HFFc6 (cell line): ENCODE data around the gene ZFAND6. TPM values are rescaled to one million over a fixed set of nuclear protein-coding genes. Genes with fewer than 3 reads are reported as not detected.
A peak's percentile ranks its signal among the peaks of the same experiment; 100 is the strongest.

ENCODE experiments used
- DNase-seq: peaks from one replicate; pipeline ENCODE4 v3.0.0-alpha.2; 2018
- H3K27ac Mint-ChIP-seq: 2 replicates; pipeline ENCODE4 v1.8.0; 2020; ENCODE audit warnings: mild to moderate bottlenecking, mixed read lengths
- H3K27me3 Mint-ChIP-seq: 2 replicates; pipeline ENCODE4 v1.8.0; 2021; ENCODE audit warnings: mild to moderate bottlenecking, moderate library complexity, mixed read lengths; ENCODE audit not compliant: insufficient read depth
- H3K36me3 Mint-ChIP-seq: 2 replicates; pipeline ENCODE4 v1.8.0; 2021; ENCODE audit warnings: low read depth, mixed read lengths
- H3K4me1 Mint-ChIP-seq: 2 replicates; pipeline ENCODE4 v1.8.0; 2020; ENCODE audit warnings: low read depth, mixed read lengths
- H3K4me3 Mint-ChIP-seq: 2 replicates; pipeline ENCODE4 v1.8.0; 2020; ENCODE audit warnings: mild to moderate bottlenecking, moderate library complexity, mixed read lengths
- H3K9me3 Mint-ChIP-seq: 2 replicates; pipeline ENCODE4 v1.8.0; 2020; ENCODE audit warnings: mild to moderate bottlenecking, mixed read lengths
- total RNA-seq, 6 experiments: library from RNA; stranded (reverse); fragmentation: NEBNext Ultra II Directional; extraction: Animal tissue kit (Norgen Biotek cat#: 25700); gene quantifications; 2 replicates in 1 of 6; 3 replicates in 5 of 6; pipeline ENCODE4 v1.2.3, GENCODE V29; 2021
- TF ChIP-seq, protein P1 (sequence below): fragments of 200-600 bp; sonication (generic); IDR thresholded peaks from 2 replicates; pipeline ENCODE4 v1.5.0; 2021; ENCODE audit warnings: antibody characterized with exemption, mild to moderate bottlenecking

ZFAND6 gene
- total RNA-seq, 6 experiments from 2014 or later: 49.0 to 62.6 (median 57.6) TPM

DNA sequence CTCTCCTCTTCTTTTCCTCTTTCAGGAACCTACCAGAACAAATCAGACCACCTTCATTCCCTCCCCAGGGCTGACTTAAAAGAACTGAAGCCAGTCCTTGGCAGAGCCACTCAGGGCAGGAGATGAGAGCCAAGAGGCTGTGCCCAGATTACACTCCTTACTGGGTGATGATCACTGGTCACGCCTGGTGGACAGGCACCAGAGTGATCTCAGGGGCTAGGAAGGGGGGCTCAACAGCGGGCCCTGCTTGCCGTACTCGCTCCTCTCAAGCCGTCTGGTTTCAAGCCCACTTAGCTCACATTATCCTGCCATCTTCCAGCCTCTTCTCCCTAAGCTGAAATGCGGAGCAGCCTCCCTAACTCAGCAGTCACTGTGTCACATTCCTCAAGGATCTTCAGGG, 91.7 kb downstream of the ZFAND6 start:
- DNase-seq: no peak
- H3K27me3 Mint-ChIP-seq: no peaks in the 10 kb centered on the region; the same call in 1 of the 2 replicates
- no peak overlapping the region for H3K4me3 Mint-ChIP-seq
- H3K36me3 Mint-ChIP-seq: peaks cover 9% of the 10 kb centered on the region
- peaks cover 37% of the 10 kb centered on the region for H3K4me1 Mint-ChIP-seq
- TF ChIP-seq, protein P1, sequence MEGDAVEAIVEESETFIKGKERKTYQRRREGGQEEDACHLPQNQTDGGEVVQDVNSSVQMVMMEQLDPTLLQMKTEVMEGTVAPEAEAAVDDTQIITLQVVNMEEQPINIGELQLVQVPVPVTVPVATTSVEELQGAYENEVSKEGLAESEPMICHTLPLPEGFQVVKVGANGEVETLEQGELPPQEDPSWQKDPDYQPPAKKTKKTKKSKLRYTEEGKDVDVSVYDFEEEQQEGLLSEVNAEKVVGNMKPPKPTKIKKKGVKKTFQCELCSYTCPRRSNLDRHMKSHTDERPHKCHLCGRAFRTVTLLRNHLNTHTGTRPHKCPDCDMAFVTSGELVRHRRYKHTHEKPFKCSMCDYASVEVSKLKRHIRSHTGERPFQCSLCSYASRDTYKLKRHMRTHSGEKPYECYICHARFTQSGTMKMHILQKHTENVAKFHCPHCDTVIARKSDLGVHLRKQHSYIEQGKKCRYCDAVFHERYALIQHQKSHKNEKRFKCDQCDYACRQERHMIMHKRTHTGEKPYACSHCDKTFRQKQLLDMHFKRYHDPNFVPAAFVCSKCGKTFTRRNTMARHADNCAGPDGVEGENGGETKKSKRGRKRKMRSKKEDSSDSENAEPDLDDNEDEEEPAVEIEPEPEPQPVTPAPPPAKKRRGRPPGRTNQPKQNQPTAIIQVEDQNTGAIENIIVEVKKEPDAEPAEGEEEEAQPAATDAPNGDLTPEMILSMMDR: no peak
- no peak overlapping the region; the same call in 1 of the 2 replicates for H3K27ac Mint-ChIP-seq
- no peaks in the 10 kb centered on the region for H3K9me3 Mint-ChIP-seq

DNA sequence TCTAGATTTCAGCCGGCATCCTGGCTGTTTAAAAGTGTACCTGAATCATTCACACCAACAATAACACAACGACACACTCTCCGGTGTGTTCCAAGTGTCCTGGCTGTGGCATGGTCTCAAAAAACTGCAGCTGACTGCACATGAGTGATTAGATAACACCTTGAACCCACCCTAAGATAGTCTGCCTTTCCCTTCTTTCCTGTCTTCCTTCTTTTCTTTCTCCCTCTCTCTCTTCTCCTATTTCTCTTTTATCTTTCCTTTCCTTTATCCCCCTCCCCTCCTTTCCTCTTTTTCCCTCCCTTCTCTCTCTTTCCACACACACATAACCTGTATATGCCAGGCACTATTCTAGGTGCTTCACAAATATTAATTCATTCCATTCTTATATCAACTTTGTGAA, 92.1 kb downstream of the ZFAND6 start:
- Mint-ChIP-seq H3K4me3 (peak overlapping the region; percentile 88; the same call in 1 of the 2 replicates), H3K9me3 (no peaks in the 10 kb centered on the region), H3K27ac (peak overlapping the region; percentile 78), H3K4me1 (peaks cover 37% of the 10 kb centered on the region), H3K36me3 (peaks cover 9% of the 10 kb centered on the region), H3K27me3 (no peaks in the 10 kb centered on the region; the same call in 1 of the 2 replicates)
- DNase-seq: no peak
- TF ChIP-seq, protein P1: no peak

DNA sequence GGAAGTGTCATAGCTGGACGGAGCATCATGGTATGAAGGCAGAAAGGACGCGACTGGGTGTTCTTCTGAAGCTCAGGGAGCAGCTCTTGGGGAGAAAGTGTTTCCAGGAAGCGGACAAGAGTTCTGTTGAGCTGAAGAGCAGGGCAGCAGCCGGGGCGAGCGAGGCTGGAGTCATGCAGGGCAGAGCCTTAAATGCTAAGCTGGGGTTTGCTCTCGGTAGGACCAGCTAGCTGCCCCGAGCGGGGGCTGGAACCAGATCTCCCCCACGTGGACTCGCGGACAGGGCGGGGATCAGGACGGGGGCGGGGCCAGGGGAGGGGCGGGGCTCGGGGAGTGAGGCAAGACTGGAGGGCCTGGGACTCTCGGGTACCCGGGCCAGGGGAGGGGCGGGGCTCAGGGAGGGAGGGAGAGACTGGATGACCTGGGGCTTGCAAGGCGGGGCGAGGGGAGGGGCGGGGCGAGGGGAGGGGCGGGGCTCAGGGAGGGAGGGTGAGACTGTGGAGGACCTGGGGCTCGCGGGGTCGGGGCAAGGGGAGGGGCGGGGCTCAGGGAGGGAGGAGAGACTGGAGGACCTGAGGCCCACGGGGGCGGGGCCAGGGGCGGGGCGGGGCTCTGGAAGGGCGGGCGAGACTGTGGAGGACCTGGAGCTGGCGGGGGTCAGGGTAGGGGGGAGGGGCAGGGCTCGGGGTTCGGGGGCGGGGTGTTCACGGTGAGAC, 92.9 kb downstream of the ZFAND6 start:
- peaks cover 37% of the 10 kb centered on the region for H3K4me1 Mint-ChIP-seq
- H3K27ac Mint-ChIP-seq: peak overlapping the region; percentile 78
- peak; percentile 88 for DNase-seq
- peaks cover 9% of the 10 kb centered on the region for H3K36me3 Mint-ChIP-seq
- TF ChIP-seq, protein P1: no peak
- no peaks in the 10 kb centered on the region; the same call in 1 of the 2 replicates for H3K27me3 Mint-ChIP-seq
- peak overlapping the region; percentile 94 for H3K4me3 Mint-ChIP-seq
- H3K9me3 Mint-ChIP-seq: no peaks in the 10 kb centered on the region

DNA sequence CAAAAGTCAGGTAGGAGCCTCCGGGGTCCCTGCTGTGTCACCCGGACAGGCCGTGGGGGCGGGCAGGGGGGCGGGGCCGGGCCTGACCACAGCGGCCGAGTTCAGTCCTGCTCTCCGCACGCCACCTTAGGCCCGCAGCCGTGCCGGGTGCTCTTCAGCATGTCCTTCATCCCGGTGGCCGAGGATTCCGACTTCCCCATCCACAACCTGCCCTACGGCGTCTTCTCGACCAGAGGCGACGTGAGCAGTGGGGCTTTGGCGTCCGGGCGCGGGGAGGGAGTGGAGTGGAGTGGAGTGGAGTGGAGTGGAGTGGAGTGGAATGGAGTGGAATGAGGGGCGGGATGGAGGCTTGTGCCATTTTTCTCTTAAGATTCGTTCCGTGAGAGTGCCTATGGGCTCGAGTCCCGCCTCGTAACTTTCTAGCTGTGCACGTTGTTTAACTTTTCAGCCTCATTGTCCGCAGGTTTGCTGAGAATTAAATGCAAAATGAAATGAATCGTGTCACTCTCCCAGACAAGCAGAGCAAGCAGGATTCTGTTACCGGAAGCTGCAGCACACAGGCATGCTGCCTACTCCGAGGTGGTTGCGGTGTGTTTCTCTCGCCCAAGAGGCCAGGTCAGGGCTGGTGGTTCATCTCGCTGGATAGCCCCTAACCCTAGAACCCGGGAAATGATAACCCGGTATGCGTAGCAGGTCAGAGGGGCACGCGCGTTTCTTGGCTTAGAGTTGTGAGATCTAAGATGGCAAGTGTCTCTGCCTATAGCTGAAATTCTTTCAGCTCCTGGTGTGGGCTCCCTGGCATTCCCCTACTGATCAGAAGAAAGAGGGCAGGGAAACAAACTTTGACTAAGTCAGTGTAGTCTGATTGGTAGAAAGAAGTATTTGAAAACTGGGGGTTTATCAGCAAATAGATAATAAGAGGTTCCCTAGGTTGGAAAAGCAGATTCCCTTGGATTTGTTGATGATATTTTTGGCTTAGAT, 93.7 kb downstream of the ZFAND6 start, which contains the start of gene FAH:
Gene FAH (plus strand): TSS at position 104 of the 981 bp plus-strand sequence. CDS start 56 bp downstream, at position 160.
- no peaks in the 10 kb centered on the region for H3K9me3 Mint-ChIP-seq
- H3K4me1 Mint-ChIP-seq: peaks cover 37% of the 10 kb centered on the region
- DNase-seq: peak; percentile 33
- peak within 1 kb of the TSS; percentile 94 for H3K4me3 Mint-ChIP-seq
- 0 out of 2 replicates have a peak, but pooled peaks cover under 1% of the 10 kb centered on the region for H3K27me3 Mint-ChIP-seq
- H3K27ac Mint-ChIP-seq: peak within 1 kb of the TSS; percentile 93
- H3K36me3 Mint-ChIP-seq: peaks cover 12% of the 10 kb centered on the region
- TF ChIP-seq, protein P1: no peak

DNA sequence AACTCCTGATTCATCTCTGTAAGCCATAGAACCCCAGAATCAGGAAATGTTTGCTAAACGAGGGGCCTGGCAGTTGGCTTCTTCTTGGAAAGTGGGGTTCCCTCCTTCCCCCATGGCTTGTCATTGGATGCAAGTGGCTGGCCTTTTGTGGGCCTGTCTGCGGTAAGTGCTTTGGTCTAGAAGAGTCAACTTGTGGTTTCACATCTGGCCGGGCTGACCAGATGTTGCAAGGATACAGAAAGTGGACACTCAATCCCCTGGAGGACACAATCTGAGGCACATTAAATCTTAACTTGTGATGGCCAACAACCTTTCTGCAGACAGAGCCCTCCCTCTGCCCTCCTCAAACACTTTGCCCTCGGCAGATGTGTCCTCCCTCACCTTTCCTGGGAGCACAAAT, 94.4 kb downstream of the ZFAND6 start:
- TF ChIP-seq, protein P1: no peak
- Mint-ChIP-seq H3K36me3 (peaks cover 16% of the 10 kb centered on the region), H3K4me1 (peaks cover 37% of the 10 kb centered on the region), H3K27ac (peak overlapping the region; percentile 93), H3K4me3 (peak overlapping the region; percentile 94), H3K27me3 (0 out of 2 replicates have a peak, but pooled peaks cover 2% of the 10 kb centered on the region), H3K9me3 (no peaks in the 10 kb centered on the region)
- DNase-seq: no peak
